Measurements from ENCODE around the gene GNG7. TPM values are rescaled to one million over a fixed set of nuclear protein-coding genes. Genes with fewer than 3 reads are reported as not detected.
"Not testable (repeated sequence)": the region's sequence is repeated elsewhere in the genome, so short reads cannot be mapped to it uniquely, and the experiment has no call there.

Gene GNG7
- total RNA-seq, 2 donors from 2014 or later, result 0.30 to 0.84 TPM

- ATAC-seq, result no peak
- no peak overlapping the region for H3K27ac Mint-ChIP-seq
Observed at GRCh38 chr19:2556221-2557092, 146.0 kb downstream of the GNG7 start.

GRCh38 chr19:2555422-2556220 lies 146.9 kb downstream of the GNG7 start:
- no peak for ATAC-seq
- Mint-ChIP-seq H3K9me3 (no peaks in the 10 kb centered on the region), H3K27ac (peak overlapping the region in 1 of 2 donors; percentile 36), H3K36me3 (no peaks in the 10 kb centered on the region)
- no peak for DNase-seq (ENCODE audit: low spot score in 2 of 2)

More at GRCh38 chr19:2556221-2557092, 146.0 kb downstream of the GNG7 start:
- Mint-ChIP-seq H3K9me3 (no peaks in the 10 kb centered on the region), H3K36me3 (no peaks in the 10 kb centered on the region)
- DNase-seq (ENCODE audit: low spot score in 2 of 2), result no peak

GRCh38 chr19:2554856-2555255 lies 147.6 kb downstream of the GNG7 start:
- ATAC-seq, result no peak
- peak overlapping the region in 1 of 2 donors; percentile 60 for H3K27ac Mint-ChIP-seq
- DNase-seq (ENCODE audit: low spot score in 2 of 2), result no peak
- H3K36me3 Mint-ChIP-seq, result no peaks in the 10 kb centered on the region
- H3K9me3 Mint-ChIP-seq, result no peaks in the 10 kb centered on the region

DNA sequence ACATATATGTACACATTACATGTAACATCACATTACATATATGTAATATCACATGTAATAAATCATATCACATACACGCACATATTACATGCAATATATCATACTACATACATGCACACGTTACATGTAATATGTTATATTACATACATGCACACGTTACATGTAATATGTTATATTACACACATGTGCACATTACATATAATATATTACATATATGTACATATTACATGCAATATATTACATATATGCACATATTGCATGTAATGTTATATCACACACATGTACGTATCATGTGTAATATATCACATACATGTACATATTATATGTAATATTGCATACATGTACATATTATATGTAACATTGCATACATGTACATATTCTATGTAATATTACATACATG lies 149.0 kb downstream of the GNG7 start:
- Mint-ChIP-seq H3K27ac (no peak overlapping the region), H3K36me3 (no peaks in the 10 kb centered on the region), H3K9me3 (no peaks in the 10 kb centered on the region)
- ATAC-seq (no peak), DNase-seq (ENCODE audit: low spot score in 2 of 2) (no peak)

- Mint-ChIP-seq H3K36me3 (no peaks in the 10 kb centered on the region), H3K9me3 (no peaks in the 10 kb centered on the region), H3K27ac (peak overlapping the region; percentile 36 to 47)
- DNase-seq (ENCODE audit: low spot score in 2 of 2) (peak in 1 of 2 donors; percentile 39), ATAC-seq (peak; percentile 94 to 95)
Observed at GRCh38 chr19:2552859-2553258, 149.6 kb downstream of the GNG7 start.

DNA sequence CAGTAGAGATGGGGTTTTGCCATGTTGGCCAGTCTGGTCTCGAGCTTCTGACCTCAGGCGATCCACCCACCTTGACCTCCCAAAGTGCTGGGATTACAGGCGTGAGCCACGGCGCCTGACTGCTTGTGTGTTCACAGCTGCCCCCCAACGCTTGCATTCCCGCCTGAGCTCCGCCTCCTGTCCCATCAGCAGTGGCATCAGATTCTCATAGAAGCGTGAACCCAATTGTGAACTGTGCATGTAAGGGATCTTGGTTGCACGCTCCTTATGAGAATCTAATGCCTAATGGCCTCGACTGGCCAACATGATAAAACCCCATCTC lies 150.7 kb downstream of the GNG7 start:
- DNase-seq (ENCODE audit: low spot score in 2 of 2) (no peak), ATAC-seq (no peak)
- Mint-ChIP-seq H3K9me3 (no peaks in the 10 kb centered on the region), H3K36me3 (no peaks in the 10 kb centered on the region), H3K27ac (no peak overlapping the region)

GRCh38 chr19:2551172-2551863 lies 151.2 kb downstream of the GNG7 start:
- H3K27ac Mint-ChIP-seq, result no peak overlapping the region
- no peaks in the 10 kb centered on the region for H3K9me3 Mint-ChIP-seq
- ATAC-seq (no peak), DNase-seq (ENCODE audit: low spot score in 2 of 2) (no peak)
- H3K36me3 Mint-ChIP-seq, result no peaks in the 10 kb centered on the region

DNA sequence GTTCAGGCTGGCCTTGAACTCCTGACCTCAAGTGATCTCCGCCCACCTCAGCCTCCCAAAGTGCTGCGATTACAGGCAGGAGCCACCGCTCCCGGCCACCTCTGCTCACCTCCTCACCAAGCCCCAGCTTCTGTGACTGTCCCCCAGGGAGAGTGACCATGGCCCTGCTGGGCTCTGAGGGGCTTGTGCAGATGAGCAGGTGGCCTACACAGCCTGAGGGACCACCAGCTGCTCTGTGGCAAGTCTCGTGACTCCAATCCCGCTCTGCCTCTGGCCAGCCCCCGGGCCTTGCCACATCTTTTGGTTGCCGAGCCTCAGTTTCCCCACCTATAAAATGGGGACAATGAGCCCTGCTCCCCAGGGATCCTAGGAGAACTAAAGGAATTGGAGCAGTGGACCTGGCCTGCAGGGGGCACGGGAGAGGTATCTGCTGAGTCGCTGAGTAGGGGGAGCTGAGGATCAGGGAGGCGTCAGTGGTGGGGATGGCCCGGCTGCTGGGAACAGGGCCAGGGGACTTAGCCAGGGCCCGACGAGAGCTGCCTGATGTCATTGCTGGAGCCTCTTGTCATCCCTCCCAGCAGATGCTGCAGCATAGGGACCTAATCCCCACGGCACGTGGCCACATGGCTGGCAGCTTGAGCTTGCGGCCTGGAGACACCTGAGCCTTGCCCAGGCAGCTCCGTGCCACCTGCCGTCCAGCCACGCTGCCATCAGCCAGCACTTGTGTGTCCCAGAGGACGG lies 151.9 kb downstream of the GNG7 start:
- ATAC-seq (no peak), DNase-seq (ENCODE audit: low spot score in 2 of 2) (no peak)
- Mint-ChIP-seq H3K9me3 (no peaks in the 10 kb centered on the region), H3K27ac (no peak overlapping the region), H3K36me3 (no peaks in the 10 kb centered on the region)

- ATAC-seq, result no peak
- Mint-ChIP-seq H3K36me3 (no peaks in the 10 kb centered on the region), H3K9me3 (no peaks in the 10 kb centered on the region), H3K27ac (no peak overlapping the region)
- no peak for DNase-seq (ENCODE audit: low spot score in 2 of 2)
Observed at GRCh38 chr19:2549701-2550191, 152.7 kb downstream of the GNG7 start.

GRCh38 chr19:2548966-2549365 lies 153.5 kb downstream of the GNG7 start:
- Mint-ChIP-seq H3K9me3 (no peaks in the 10 kb centered on the region), H3K36me3 (no peaks in the 10 kb centered on the region)
- ATAC-seq, result no peak

GRCh38 chr19:2547721-2548120 lies 154.8 kb downstream of the GNG7 start:
- no peak for DNase-seq (ENCODE audit: low spot score in 2 of 2)
- no peaks in the 10 kb centered on the region for H3K36me3 Mint-ChIP-seq
- ATAC-seq, result no peak
- H3K27ac Mint-ChIP-seq, result no peak overlapping the region
- no peaks in the 10 kb centered on the region for H3K9me3 Mint-ChIP-seq

More at GRCh38 chr19:2548966-2549365, 153.5 kb downstream of the GNG7 start:
- H3K27ac Mint-ChIP-seq, result no peak overlapping the region
- no peak for DNase-seq (ENCODE audit: low spot score in 2 of 2)

- no peaks in the 10 kb centered on the region for H3K36me3 Mint-ChIP-seq
- ATAC-seq (no peak), DNase-seq (ENCODE audit: low spot score in 2 of 2) (no peak)
- no peaks in the 10 kb centered on the region for H3K9me3 Mint-ChIP-seq
- no peak overlapping the region for H3K27ac Mint-ChIP-seq
Observed at GRCh38 chr19:2547033-2547680, 155.3 kb downstream of the GNG7 start.

GRCh38 chr19:2546128-2547032 lies 156.1 kb downstream of the GNG7 start:
- H3K9me3 Mint-ChIP-seq, result no peaks in the 10 kb centered on the region
- DNase-seq (ENCODE audit: low spot score in 2 of 2), result no peak
- no peak overlapping the region for H3K27ac Mint-ChIP-seq
- no peak for ATAC-seq
- H3K36me3 Mint-ChIP-seq, result no peaks in the 10 kb centered on the region

DNA sequence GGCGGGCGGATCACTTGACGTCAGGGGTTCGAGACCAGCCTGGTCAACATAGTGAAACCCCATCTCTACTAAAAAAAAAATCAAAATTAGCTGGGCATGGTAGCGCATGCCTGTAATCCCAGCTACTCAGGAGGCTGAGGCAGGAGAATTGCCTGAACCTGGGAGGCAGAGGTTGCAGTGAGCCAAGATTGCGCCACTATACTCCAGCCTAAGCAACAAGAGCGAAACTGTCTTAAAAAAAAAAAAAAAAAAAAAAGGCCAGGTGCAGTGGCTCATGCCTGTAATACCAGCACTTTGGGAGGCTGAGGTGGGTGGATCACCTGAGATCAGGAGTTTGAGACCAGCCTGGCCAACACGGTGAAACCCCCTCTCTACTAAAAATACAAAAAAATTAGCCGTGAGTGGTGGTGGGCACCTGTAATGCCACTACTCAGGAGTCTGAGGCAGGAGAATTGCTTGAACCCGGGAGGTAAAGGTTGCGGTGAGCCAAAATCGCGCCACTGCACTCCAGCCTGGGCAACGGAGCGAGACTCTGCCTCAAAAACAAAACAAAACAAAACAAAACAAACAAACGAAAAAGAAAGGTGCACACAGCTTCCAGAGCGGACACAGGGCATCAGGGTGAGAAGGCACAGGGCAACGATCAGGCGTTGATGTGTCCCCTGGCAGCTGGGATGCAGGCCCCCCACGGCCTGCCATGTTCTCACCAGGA lies 156.9 kb downstream of the GNG7 start:
- not testable (repeated sequence) for ATAC-seq; H3K36me3 Mint-ChIP-seq; H3K27ac Mint-ChIP-seq; DNase-seq (ENCODE audit: low spot score in 2 of 2); H3K9me3 Mint-ChIP-seq
